ENCODE data around the gene WDR1.

The WDR1 gene

DNA sequence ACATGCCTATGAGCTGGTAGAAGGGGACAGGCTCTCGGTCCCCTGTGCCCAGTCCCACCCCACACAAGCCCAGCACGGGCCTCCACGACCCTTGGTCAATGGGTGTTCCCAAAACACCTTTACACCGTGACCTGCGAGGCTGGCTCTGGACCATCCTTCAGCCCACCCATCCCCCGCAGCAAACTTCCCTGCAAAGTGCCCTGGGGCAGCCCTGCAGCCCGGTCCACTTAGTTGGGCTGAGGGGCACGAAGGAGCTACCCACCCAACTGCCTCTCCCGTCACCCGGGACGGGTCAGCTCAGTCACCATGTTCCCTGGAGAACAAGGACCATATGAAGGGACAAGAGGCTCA is 23.4 kb downstream of the WDR1 start:
- Histone ChIP-seq H3K4me3 (ENCODE audit: low read depth, low read length) (no peak overlapping the region), H3K36me3 (replicated peaks) (peaks cover 81% of the 10 kb centered on the region), H3K27me3 (replicated peaks) (no peaks in the 10 kb centered on the region), H3K27ac (peak overlapping the region; percentile 63)
- in situ Hi-C loops (cut with HindIII; ENCODE audit: low pct_ligation_motif_present, low sequenced_read_pairs) = no loop called here
- TF ChIP-seq, protein P1, sequence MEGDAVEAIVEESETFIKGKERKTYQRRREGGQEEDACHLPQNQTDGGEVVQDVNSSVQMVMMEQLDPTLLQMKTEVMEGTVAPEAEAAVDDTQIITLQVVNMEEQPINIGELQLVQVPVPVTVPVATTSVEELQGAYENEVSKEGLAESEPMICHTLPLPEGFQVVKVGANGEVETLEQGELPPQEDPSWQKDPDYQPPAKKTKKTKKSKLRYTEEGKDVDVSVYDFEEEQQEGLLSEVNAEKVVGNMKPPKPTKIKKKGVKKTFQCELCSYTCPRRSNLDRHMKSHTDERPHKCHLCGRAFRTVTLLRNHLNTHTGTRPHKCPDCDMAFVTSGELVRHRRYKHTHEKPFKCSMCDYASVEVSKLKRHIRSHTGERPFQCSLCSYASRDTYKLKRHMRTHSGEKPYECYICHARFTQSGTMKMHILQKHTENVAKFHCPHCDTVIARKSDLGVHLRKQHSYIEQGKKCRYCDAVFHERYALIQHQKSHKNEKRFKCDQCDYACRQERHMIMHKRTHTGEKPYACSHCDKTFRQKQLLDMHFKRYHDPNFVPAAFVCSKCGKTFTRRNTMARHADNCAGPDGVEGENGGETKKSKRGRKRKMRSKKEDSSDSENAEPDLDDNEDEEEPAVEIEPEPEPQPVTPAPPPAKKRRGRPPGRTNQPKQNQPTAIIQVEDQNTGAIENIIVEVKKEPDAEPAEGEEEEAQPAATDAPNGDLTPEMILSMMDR (IDR thresholded peaks at IDR 0.05; ENCODE audit: low read depth, low read length, missing control alignments) = no peak
- DNase-seq = no peak

- Histone ChIP-seq H3K27ac (peak overlapping the region; percentile 63), H3K4me3 (ENCODE audit: low read depth, low read length) (no peak overlapping the region), H3K36me3 (replicated peaks) (peaks cover 81% of the 10 kb centered on the region), H3K27me3 (replicated peaks) (no peaks in the 10 kb centered on the region)
- no peak for DNase-seq
- TF ChIP-seq, protein P1 (IDR thresholded peaks at IDR 0.05; ENCODE audit: low read depth, low read length, missing control alignments) = no peak
- in situ Hi-C loops (cut with HindIII; ENCODE audit: low pct_ligation_motif_present, low sequenced_read_pairs) = no loop called here
Observed at GRCh38 chr4:10092481-10093270, 23.9 kb downstream of the WDR1 start.

- Histone ChIP-seq H3K27me3 (replicated peaks) (no peaks in the 10 kb centered on the region), H3K4me3 (ENCODE audit: low read depth, low read length) (no peak overlapping the region), H3K27ac (no peak overlapping the region), H3K36me3 (replicated peaks) (peaks cover 82% of the 10 kb centered on the region)
- in situ Hi-C loops (cut with HindIII; ENCODE audit: low pct_ligation_motif_present, low sequenced_read_pairs) = no loop called here
- DNase-seq = no peak
- TF ChIP-seq, protein P1 (IDR thresholded peaks at IDR 0.05; ENCODE audit: low read depth, low read length, missing control alignments) = no peak
Observed at GRCh38 chr4:10091531-10092181, 24.9 kb downstream of the WDR1 start.

DNA sequence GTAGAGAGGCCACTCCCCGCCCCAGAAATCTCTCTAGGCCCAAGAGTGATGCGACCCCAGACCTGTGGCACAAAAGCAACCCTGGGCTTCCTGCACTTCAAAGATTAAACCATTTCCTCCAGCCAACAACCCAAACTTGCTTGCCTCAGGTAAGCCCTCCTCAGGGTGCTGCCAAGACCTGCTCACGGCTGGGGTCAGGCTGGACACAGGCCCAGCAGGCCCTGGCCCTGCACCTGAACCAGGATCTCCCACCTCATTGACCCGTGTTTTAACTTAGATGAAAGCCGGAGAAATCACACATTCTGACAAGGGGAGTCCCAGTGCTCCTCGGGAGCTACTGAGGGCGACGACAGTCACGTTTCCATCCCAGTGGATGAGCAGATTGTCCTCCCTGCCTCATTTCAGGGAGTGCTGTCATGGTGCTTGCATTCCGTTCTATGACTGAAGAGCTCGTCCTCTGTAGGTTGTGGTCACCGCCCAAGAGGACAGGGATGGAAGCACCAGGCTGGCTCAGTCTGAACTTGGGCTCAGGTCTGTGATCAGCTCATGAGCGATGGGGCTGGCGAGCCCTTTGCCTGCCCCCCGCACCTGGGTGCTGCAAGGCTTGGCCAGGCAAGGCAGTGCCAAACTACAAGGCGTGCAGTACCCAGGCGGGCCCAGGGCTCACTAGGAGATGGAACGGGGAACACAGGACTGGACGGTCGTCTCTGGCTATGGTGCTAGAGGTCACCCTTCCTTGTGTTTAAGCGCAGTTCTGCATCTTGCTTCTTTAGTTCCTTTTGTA is 25.9 kb downstream of the WDR1 start:
- H3K27me3 ChIP-seq (replicated peaks) = no peaks in the 10 kb centered on the region
- no peak overlapping the region for H3K4me3 ChIP-seq (ENCODE audit: low read depth, low read length)
- peaks cover 89% of the 10 kb centered on the region for H3K36me3 ChIP-seq (replicated peaks)
- TF ChIP-seq, protein P1 (IDR thresholded peaks at IDR 0.05; ENCODE audit: low read depth, low read length, missing control alignments) = no peak
- in situ Hi-C loops (cut with HindIII; ENCODE audit: low pct_ligation_motif_present, low sequenced_read_pairs) = no loop called here
- no peak for DNase-seq
- no peak overlapping the region for H3K27ac ChIP-seq

- Histone ChIP-seq H3K27me3 (replicated peaks) (no peaks in the 10 kb centered on the region), H3K36me3 (replicated peaks) (peaks cover 93% of the 10 kb centered on the region), H3K4me3 (ENCODE audit: low read depth, low read length) (no peak overlapping the region), H3K27ac (no peak overlapping the region)
- in situ Hi-C loops (cut with HindIII; ENCODE audit: low pct_ligation_motif_present, low sequenced_read_pairs) = no loop called here
- no peak for DNase-seq
- TF ChIP-seq, protein P1 (IDR thresholded peaks at IDR 0.05; ENCODE audit: low read depth, low read length, missing control alignments) = peak; percentile 60
Observed at GRCh38 chr4:10089346-10089745, 27.3 kb downstream of the WDR1 start.
